ENCODE results near the gene TBC1D5. TPM values are rescaled to one million over a fixed set of nuclear protein-coding genes. Genes with fewer than 3 reads are reported as not detected.

TBC1D5 gene
- total and polyA plus RNA-seq, 2 donors (not counting 1 experiment from before 2014, with no cell fraction given): 22.6 to 111 TPM

DNA sequence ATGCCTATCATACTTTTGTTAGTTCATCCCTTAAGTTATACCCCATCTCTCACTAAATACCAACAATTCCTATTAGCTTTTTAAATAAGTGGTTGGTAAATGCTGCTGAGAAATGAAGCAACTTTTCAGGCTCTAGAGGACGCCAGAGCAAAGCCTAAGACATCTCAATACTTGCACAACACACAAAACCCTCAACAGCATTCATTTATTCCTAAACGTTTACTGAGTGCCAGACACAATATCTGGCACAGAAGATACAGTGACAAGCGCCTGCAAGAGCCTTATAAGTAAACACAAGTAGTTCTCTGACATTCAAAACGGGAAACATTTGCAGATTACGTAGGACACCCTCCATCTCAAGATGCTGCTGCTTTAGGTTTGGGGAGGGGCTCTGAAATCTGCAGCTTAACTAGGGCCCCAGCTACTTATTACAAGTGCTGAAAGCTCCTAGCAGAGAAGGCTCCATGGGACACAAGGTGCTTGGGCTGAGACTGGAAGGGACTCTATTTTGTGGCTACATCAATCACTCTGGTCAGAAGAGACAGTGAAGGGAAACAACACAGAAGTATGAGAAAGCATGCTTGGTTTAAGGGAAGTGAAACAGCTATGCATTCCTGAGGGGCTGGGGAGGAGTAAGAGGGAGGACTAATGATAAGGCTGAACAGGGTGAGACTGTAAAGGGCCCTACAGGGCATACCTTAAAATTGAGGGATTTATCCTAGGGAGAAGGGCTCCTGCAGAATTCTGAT, 546.4 kb downstream of the TBC1D5 start:
- POLR2A ChIA-PET: interaction anchor here (0.6 to 1.6 kb wide), 2 partner anchors 312 to 358 kb away, joined by 3 to 7 read pairs; partner anchors contain the start of gene PLCL2
- H3K4me2 ChIP-seq (replicated peaks; ENCODE audit: low read depth, low read length, poor library complexity, severe bottlenecking): peak overlapping the region; percentile 66
- DNase-seq (peak; percentile 68), ATAC-seq (ENCODE audit: low read depth) (peak; percentile 80)
- Mint-ChIP-seq H3K27me3 (no peaks in the 10 kb centered on the region), H3K9me3 (ENCODE audit: insufficient read depth) (no peaks in the 10 kb centered on the region), H3K4me1 (peaks cover 39% of the 10 kb centered on the region), H3K27ac (peak overlapping the region; percentile 78), H3K4me3 (peak overlapping the region; percentile 73)
- WGBS (ENCODE audit: insufficient coverage): 65% methylated on average over 2 of the region's 5 CpGs
- CTCF ChIA-PET: interaction anchor here (0.7 to 2.1 kb wide), 8 partner anchors 17 to 593 kb away, joined by 3 to 7 read pairs (median 4); partner anchors contain the start of gene PLCL2
- H4K20me1 ChIP-seq (ENCODE audit: control insufficient read depth, insufficient read depth, low read length, poor library complexity, severe bottlenecking): no peaks in the 10 kb centered on the region
- peak overlapping the region; percentile 26 for H2AFZ ChIP-seq (ENCODE audit: insufficient read depth, low read depth, low read length, poor library complexity, severe bottlenecking)
- H3K27me3 ChIP-seq (replicated peaks in 1 of 4; ENCODE audit: control extremely low read depth in 1 of 4, control insufficient read depth in 3 of 4, insufficient read depth in 4 of 4, low read length in 3 of 4): no peaks in the 10 kb centered on the region
- peak overlapping the region; percentile 14 for H3K9ac ChIP-seq (ENCODE audit: low read length)
- no peaks in the 10 kb centered on the region for H3K9me3 ChIP-seq (ENCODE audit: control extremely low read depth in 1 of 3, control insufficient read depth in 2 of 3, insufficient read depth in 1 of 3, low read length in 2 of 3)
- H3K27ac ChIP-seq (ENCODE audit: low read length in 2 of 2): peak overlapping the region; percentile 48 to 58
- H3K36me3 ChIP-seq (replicated peaks in 1 of 2; ENCODE audit: control extremely low read depth in 1 of 2, control insufficient read depth in 1 of 2, extremely low read depth in 1 of 2, insufficient read depth in 2 of 2, low read length in 1 of 2): no peaks in the 10 kb centered on the region
- peaks cover 3% of the 10 kb centered on the region for H3K79me2 ChIP-seq (ENCODE audit: control insufficient read depth, insufficient read depth, low read length)
- H3K4me1 ChIP-seq (ENCODE audit: control insufficient read depth in 2 of 2, insufficient read depth in 2 of 2, low read length in 2 of 2): peaks cover 24 to 33% of the 10 kb centered on the region in 2 donors
- intact Hi-C loops (cut with micrococcal nuclease): loop anchor here (1.0 to 10.0 kb wide), 4 partner anchors 15 to 394 kb away; no protein-coding TSS in a partner anchor
- peak overlapping the region in 2 of 5 experiments; percentile 10 to 29 for H3K4me3 ChIP-seq (ENCODE audit: control extremely low read depth in 1 of 5, extremely low read depth in 1 of 5, insufficient read depth in 1 of 5, low read depth in 2 of 5, low read length in 4 of 5)
- TF ChIP-seq EZH2 (IDR thresholded peaks at IDR 0.05; ENCODE audit: borderline replicate concordance, insufficient read depth, low read depth, low read length, poor library complexity, severe bottlenecking) (no peak), CTCF (IDR thresholded peaks at IDR 0.05) (no peak)

All from B cell (primary cell).